ENCODE measurements around the gene AP2B1.

AP2B1 gene

DNA sequence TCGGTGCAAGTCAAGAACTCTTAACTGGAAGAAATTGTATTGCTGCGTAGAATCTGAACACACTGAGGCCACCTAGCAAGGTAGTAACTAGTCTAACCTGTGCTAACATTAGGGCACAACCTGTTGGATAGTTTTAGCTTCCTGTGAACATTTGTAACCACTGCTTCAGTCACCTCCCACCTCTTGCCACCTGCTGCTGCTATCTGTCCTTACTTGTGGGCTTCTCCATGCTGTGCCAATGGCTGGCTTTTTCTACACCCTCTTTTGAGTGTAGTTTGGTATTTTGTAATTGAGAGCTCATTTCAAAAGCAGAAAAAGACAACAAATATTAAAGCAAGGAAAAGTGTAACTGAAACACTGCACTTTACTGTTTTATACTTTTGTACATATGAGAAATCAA is 136.6 kb downstream of the AP2B1 start:
- H3K4me3 ChIP-seq (replicated peaks; ENCODE audit: low read depth, low read length), result no peak overlapping the region
- DNase-seq (ENCODE audit: low read depth), result no peak
- TF ChIP-seq, protein P1, sequence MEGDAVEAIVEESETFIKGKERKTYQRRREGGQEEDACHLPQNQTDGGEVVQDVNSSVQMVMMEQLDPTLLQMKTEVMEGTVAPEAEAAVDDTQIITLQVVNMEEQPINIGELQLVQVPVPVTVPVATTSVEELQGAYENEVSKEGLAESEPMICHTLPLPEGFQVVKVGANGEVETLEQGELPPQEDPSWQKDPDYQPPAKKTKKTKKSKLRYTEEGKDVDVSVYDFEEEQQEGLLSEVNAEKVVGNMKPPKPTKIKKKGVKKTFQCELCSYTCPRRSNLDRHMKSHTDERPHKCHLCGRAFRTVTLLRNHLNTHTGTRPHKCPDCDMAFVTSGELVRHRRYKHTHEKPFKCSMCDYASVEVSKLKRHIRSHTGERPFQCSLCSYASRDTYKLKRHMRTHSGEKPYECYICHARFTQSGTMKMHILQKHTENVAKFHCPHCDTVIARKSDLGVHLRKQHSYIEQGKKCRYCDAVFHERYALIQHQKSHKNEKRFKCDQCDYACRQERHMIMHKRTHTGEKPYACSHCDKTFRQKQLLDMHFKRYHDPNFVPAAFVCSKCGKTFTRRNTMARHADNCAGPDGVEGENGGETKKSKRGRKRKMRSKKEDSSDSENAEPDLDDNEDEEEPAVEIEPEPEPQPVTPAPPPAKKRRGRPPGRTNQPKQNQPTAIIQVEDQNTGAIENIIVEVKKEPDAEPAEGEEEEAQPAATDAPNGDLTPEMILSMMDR (IDR thresholded peaks at IDR 0.05; ENCODE audit: low read length, missing control alignments), result no peak

DNA sequence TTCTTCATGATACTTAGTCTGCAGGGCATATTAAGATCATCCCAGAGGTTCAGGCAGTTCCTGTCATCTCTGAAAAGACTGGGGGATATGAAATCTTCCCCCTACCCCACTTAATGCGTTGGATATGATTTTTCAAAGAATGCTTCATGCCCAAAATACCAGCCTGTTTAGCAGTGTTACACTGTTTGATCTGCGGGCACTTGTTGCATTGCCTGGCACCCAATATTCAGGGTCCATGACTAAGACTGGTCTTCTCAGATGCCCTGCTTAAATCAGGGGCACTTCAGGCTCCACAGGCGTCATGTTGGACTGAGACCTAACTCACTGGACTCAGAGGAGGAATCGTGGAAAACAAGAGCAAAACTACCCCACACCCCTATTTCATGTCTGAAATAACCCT is 137.9 kb downstream of the AP2B1 start:
- H3K4me3 ChIP-seq (replicated peaks; ENCODE audit: low read depth, low read length), result no peak overlapping the region
- DNase-seq (ENCODE audit: low read depth), result no peak
- TF ChIP-seq, protein P1 (IDR thresholded peaks at IDR 0.05; ENCODE audit: low read length, missing control alignments), result no peak

DNA sequence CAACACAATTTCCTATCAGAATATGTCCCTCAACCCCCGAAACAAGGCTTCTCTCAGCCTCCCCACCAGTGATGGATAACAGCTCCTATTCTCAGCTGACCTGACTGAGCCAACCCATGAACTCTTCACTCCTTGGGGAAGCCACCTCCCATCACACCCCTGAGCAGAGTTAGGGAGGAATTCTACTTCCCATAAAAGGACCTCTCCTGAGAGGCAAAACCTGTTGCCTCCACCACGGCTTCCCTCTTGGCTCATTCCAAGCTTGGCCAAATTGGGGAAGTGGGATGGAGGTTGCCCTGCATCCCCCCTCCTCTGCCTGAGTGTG is 138.6 kb downstream of the AP2B1 start:
- no peak for DNase-seq (ENCODE audit: low read depth)
- no peak overlapping the region for H3K4me3 ChIP-seq (replicated peaks; ENCODE audit: low read depth, low read length)
- TF ChIP-seq, protein P1 (IDR thresholded peaks at IDR 0.05; ENCODE audit: low read length, missing control alignments), result no peak

DNA sequence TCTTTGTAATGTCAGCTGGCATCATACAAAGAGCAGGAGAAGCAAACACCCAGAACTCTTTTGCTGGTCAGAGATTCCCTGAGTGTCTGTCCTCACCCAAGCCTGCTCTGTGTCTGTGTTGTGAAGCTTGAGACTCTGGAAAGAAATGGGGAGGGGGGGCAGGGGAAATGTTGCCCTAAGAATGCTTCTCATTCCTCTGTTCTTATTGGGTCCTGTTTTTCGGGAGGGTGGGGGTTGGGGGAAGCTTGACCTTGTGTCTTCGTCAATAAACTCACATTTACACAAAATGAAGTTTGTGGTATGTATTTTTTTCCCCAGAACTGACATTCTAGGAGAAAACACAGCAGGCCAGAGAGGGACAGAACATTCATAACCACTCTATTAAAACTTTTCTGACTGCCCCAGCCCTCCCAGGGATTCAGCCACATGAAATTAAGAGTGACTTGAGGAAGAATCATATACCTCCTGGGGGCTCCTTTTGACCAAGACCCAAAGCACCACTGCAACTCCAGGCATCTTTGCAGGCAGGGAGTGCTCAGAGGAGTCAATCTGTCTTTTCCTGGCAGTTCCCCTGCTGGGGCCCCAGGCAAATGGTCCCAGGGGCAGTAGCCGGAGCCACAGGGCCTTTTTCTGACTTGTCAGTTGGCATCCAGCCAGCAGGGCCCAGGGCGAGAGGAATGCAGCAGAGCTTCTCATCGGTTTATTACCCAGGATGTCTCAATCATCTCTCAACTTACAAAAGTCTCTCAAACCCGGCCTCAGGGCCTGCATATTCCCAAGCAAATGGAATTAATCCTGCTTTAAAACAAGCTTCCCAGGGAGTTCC is 139.2 kb downstream of the AP2B1 start:
- DNase-seq (ENCODE audit: low read depth), result peak; percentile 93
- no peak overlapping the region for H3K4me3 ChIP-seq (replicated peaks; ENCODE audit: low read depth, low read length)
- TF ChIP-seq, protein P1 (IDR thresholded peaks at IDR 0.05; ENCODE audit: low read length, missing control alignments), result no peak

DNA sequence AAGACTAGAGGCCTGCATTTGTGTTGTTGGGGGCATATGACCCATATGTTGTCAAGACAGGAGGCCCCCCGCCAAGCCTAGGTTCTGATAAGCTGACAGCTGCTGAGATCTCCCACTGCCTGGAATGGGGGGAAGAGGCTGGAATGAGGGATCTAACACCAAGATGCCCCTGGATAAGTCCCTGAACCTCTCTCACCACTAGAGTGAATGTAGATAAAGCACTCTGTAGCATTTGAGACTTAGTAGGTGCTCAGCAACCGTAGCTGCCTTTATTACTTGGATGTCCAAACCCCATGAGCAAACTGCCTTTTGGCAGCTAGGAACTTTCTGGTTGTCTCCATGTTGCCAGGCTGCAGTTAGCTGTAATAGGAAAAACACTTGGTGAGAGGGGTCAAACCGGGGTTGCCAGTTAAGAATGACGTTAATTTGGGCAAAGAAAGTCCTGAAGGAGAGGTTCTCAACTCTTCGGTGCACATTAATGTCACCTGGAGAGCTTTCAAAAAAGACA is 139.9 kb downstream of the AP2B1 start:
- peak; percentile 22 for DNase-seq (ENCODE audit: low read depth)
- H3K4me3 ChIP-seq (replicated peaks; ENCODE audit: low read depth, low read length), result no peak overlapping the region
- TF ChIP-seq, protein P1 (IDR thresholded peaks at IDR 0.05; ENCODE audit: low read length, missing control alignments), result no peak

DNA sequence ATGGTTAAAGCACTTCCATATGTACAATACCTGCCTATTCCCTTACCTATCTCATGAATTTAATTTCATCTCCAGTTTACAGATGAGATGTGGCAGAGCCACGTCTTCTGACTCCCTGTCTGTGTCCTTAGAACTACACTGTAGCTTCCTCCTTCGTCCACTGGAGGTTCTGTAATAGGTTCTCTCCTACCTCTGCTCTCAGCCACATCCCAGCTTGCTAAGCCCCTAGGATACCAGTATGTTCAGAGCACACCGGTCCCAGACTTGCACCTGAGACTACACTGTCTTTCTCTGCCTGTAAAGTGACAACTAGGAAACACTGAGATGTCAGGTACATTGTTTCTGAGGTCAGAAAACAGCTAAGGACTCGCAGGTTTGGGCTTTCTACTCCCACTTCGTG is 140.5 kb downstream of the AP2B1 start:
- TF ChIP-seq, protein P1 (IDR thresholded peaks at IDR 0.05; ENCODE audit: low read length, missing control alignments), result no peak
- no peak for DNase-seq (ENCODE audit: low read depth)
- no peak overlapping the region for H3K4me3 ChIP-seq (replicated peaks; ENCODE audit: low read depth, low read length)

DNA sequence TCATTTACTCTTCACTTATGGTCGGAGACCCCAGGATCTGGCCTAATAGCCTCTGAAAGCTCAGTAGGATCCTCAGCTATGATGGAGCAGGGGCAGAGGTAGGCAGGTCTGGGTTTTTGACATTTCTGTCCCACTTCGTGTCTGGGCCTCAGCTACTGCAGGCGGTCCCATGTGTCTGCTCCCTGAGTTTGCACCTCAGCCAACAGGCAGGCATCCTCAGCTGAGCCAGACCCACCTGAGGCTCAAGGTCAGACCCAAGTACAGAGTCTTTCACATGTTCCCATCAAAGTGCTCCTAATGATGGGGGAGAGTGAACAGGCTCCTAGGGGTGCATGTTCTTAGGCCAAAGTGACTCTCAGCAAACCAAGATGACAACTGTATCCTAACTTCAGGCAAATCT is 141.4 kb downstream of the AP2B1 start:
- TF ChIP-seq, protein P1 (IDR thresholded peaks at IDR 0.05; ENCODE audit: low read length, missing control alignments), result no peak
- DNase-seq (ENCODE audit: low read depth), result no peak
- no peak overlapping the region for H3K4me3 ChIP-seq (replicated peaks; ENCODE audit: low read depth, low read length)
